HCT116 (cell line): ENCODE measurements around the gene GOLT1B. TPM values are rescaled to one million over a fixed set of nuclear protein-coding genes. Genes with fewer than 3 reads are reported as not detected.

Source experiments
- ATAC-seq: fragments of 200-7000 bp; cut with Tn5 transposase; 2 replicates; pipeline ENCODE4 v1.9.1; 2020; ENCODE audit warnings: mild to moderate bottlenecking, moderate library complexity
- BruUV-seq: library from RNA; stranded (reverse); fragments of 400-500 nt; replicated peaks from 2 replicates; lab custom pipeline; 2021; lab: Mats Ljungman, UMichigan
- CTCF ChIA-PET: fragments of 300-600 bp; sonication (Branson Sonifier 250); formaldehyde crosslinking; loops from one replicate; lab custom pipeline; 2021; ENCODE audit warnings: antibody characterized with exemption; lab: Charles Lee
- POLR2A ChIA-PET: fragments of 300-600, 350-600 bp; sonication (Branson Sonifier 250); formaldehyde crosslinking; loops from one replicate; lab custom pipeline; 2021; ENCODE audit warnings: antibody characterized with exemption; lab: Charles Lee
- RAD21 ChIA-PET, 2 experiments: fragments of 300-600 bp; sonication (Branson Sonifier 250); formaldehyde crosslinking; loops; one replicate each; lab custom pipeline; 2023; ENCODE audit warnings: low total read pairs in 2 of 2; ENCODE audit not compliant: uncharacterized antibody in 2 of 2, unreplicated experiment in 2 of 2, low non-redundant PET in 1 of 2; lab: Charles Lee
- DNase-seq: peaks from one replicate; pipeline ENCODE4 v3.0.0-alpha.2; 2010; ENCODE audit warnings: low read depth, low spot score
- H2AFZ ChIP-seq: fragments of 200-600 bp; shearing (Covaris generic), sonication (generic); 2 replicates; pipeline ENCODE4 v1.6.1; 2017; ENCODE audit warnings: low read depth, mixed run types, mixed read lengths, antibody characterized with exemption, low read length; ENCODE audit not compliant: poor library complexity, severe bottlenecking
- H3K27ac ChIP-seq: 2 replicates; pipeline ENCODE4 v1.5.1; 2012; ENCODE audit warnings: low read depth, low read length
- H3K27me3 ChIP-seq: fragments of 200-600 bp; sonication (generic); 2 replicates; pipeline ENCODE4 v1.6.1; 2016; ENCODE audit warnings: mixed run types, low read length, mixed read lengths; ENCODE audit not compliant: insufficient read depth
- H3K36me3 ChIP-seq, 2 experiments: fragments of 200-500 bp in 1 of 2; fragments of 200-600 bp in 1 of 2; sonication (Bioruptor generic) in 1 of 2; sonication (generic) in 1 of 2; 2 replicates each; pipeline versions ENCODE4 v1.5.1 to v1.6.1; 2014 to 2016; ENCODE audit warnings: low read length in 2 of 2, inconsistent platforms in 1 of 2, mixed read lengths in 1 of 2, mixed run types in 1 of 2; ENCODE audit not compliant: insufficient read depth in 2 of 2, control insufficient read depth in 1 of 2
- H3K4me1 ChIP-seq, 2 experiments: fragments of 200-600 bp in 1 of 2; sonication (generic) in 1 of 2; 2 replicates each; pipeline versions ENCODE4 v1.5.1 to v1.6.1; 2012 to 2017; ENCODE audit warnings: low read length in 2 of 2, inconsistent platforms in 1 of 2, mild to moderate bottlenecking in 1 of 2, mixed read lengths in 1 of 2, mixed run types in 1 of 2, moderate library complexity in 1 of 2; ENCODE audit not compliant: insufficient read depth in 2 of 2, control insufficient read depth in 1 of 2
- H3K4me2 ChIP-seq: fragments of 200-600 bp; sonication (generic); 2 replicates; pipeline ENCODE4 v1.6.1; 2017; ENCODE audit warnings: mixed run types, low read length, mixed read lengths
- H3K4me3 ChIP-seq, 2 experiments: fragments of 200-600 bp in 1 of 2; sonication (generic) in 1 of 2; replicated peaks in 1 of 2; 2 replicates each; pipeline ENCODE4 v1.5.1; 2011 to 2016; ENCODE audit warnings: low read length in 2 of 2, control low read depth in 1 of 2, low read depth in 1 of 2, mild to moderate bottlenecking in 1 of 2, mixed read lengths in 1 of 2, mixed run types in 1 of 2
- H3K79me2 ChIP-seq: fragments of 200-600 bp; sonication (generic); 2 replicates; pipeline ENCODE4 v1.6.1; 2017; ENCODE audit warnings: mild to moderate bottlenecking, mixed run types, low read length, moderate library complexity, mixed read lengths; ENCODE audit not compliant: insufficient read depth
- H3K9ac ChIP-seq: fragments of 200-600 bp; sonication (generic); 2 replicates; pipeline ENCODE4 v1.6.1; 2016; ENCODE audit warnings: low read length, mixed read lengths
- H3K9me2 ChIP-seq: fragments of 200-600 bp; sonication (generic), shearing (Covaris generic); 2 replicates; pipeline ENCODE4 v1.6.1; 2017; ENCODE audit warnings: mixed run types, mild to moderate bottlenecking, moderate library complexity; ENCODE audit not compliant: insufficient read depth
- H3K9me3 ChIP-seq, 2 experiments: fragments of 200-500 bp in 1 of 2; fragments of 200-600 bp in 1 of 2; sonication (Bioruptor generic) in 1 of 2; sonication (generic) in 1 of 2; 2 replicates each; pipeline ENCODE4 v1.6.1; 2014 to 2017; ENCODE audit warnings: low read length in 2 of 2, mixed read lengths in 2 of 2, inconsistent platforms in 1 of 2, low read depth in 1 of 2, mild to moderate bottlenecking in 1 of 2, mixed run types in 1 of 2, moderate library complexity in 1 of 2; ENCODE audit not compliant: control insufficient read depth in 1 of 2, insufficient read depth in 1 of 2
- H4K20me1 ChIP-seq: fragments of 200-600 bp; sonication (generic), shearing (Covaris generic); 2 replicates; pipeline ENCODE4 v1.6.1; 2017; ENCODE audit warnings: mixed run types, mild to moderate bottlenecking, moderate library complexity; ENCODE audit not compliant: insufficient read depth
- CBX3 ChIP-seq: IDR thresholded peaks from 2 replicates; pipeline ENCODE4 v1.6.1; 2012; ENCODE audit warnings: low read depth
- CEBPB ChIP-seq: IDR thresholded peaks from 2 replicates; pipeline ENCODE4 v1.6.1; 2012; ENCODE audit warnings: low read depth
- CTCF ChIP-seq, 3 experiments: fragments of 200-600 bp in 1 of 3; sonication (generic) in 1 of 3; IDR thresholded peaks in 2 of 3; conservative IDR thresholded peaks in 1 of 3; 2 replicates each; pipeline ENCODE4 v1.5.1; 2012 to 2017; ENCODE audit warnings: low read depth in 2 of 3, low read length in 2 of 3, antibody characterized with exemption in 1 of 3, borderline replicate concordance in 1 of 3, control low read depth in 1 of 3, mild to moderate bottlenecking in 1 of 3, mixed read lengths in 1 of 3, mixed run types in 1 of 3, moderate library complexity in 1 of 3; ENCODE audit not compliant: insufficient read depth in 1 of 3
- EGR1 ChIP-seq: IDR thresholded peaks from 2 replicates; pipeline ENCODE4 v1.6.1; 2012; ENCODE audit warnings: low read depth
- EZH2phosphoT487 ChIP-seq: fragments of 200-600 bp; IDR thresholded peaks from 2 replicates; pipeline ENCODE4 v1.6.1; 2018; ENCODE audit warnings: antibody characterized with exemption, borderline replicate concordance
- JUND ChIP-seq: IDR thresholded peaks from 2 replicates; pipeline ENCODE4 v1.6.1; 2012
- MAX ChIP-seq: IDR thresholded peaks from 2 replicates; pipeline ENCODE4 v1.6.1; 2012
- POLR2AphosphoS5 ChIP-seq: IDR thresholded peaks from 2 replicates; pipeline ENCODE4 v1.6.1; 2011; ENCODE audit warnings: mild to moderate bottlenecking, low read depth, low read length, moderate library complexity
- RAD21 ChIP-seq: IDR thresholded peaks from 2 replicates; pipeline ENCODE4 v1.6.1; 2012; ENCODE audit warnings: low read depth, mild to moderate bottlenecking
- REST ChIP-seq: IDR thresholded peaks from 2 replicates; pipeline ENCODE4 v1.6.1; 2012; ENCODE audit warnings: low read depth
- SIN3A ChIP-seq: IDR thresholded peaks from 2 replicates; pipeline ENCODE4 v1.6.1; 2012; ENCODE audit warnings: low read depth
- SRF ChIP-seq: IDR thresholded peaks from 2 replicates; pipeline ENCODE4 v1.6.1; 2012; ENCODE audit warnings: low read depth
- TCF7L2 ChIP-seq: IDR thresholded peaks from 2 replicates; pipeline ENCODE4 v1.7.0; 2011; ENCODE audit warnings: borderline replicate concordance, inconsistent platforms; ENCODE audit not compliant: insufficient read depth, insufficient read length; ENCODE audit errors: extremely low read depth
- YY1 ChIP-seq: IDR thresholded peaks from 2 replicates; pipeline ENCODE4 v1.6.1; 2011; ENCODE audit warnings: low read length, low read depth, moderate library complexity, mild to moderate bottlenecking; ENCODE audit not compliant: insufficient replicate concordance; ENCODE audit errors: extremely low read depth
- ZNF274 ChIP-seq: fragments of 200-500 bp; sonication (Bioruptor generic); IDR thresholded peaks from 2 replicates; pipeline ENCODE4 v1.6.1; 2014; ENCODE audit warnings: mild to moderate bottlenecking, low read depth, low read length, inconsistent platforms
- intact Hi-C: fragments of 100-400 bp; cut with micrococcal nuclease; formaldehyde crosslinking; loops from 2 replicates; pipeline ENCODE4 v1.10.0; 2022
- total RNA-seq: library from RNA; stranded (reverse); gene quantifications from one replicate; pipeline ENCODE4 v1.2.1, GENCODE V29; 2021; ENCODE audit not compliant: unreplicated experiment

Gene GOLT1B
- total RNA-seq, 1 experiment from 2014 or later: 43.5 TPM

GRCh38 chr12:21472197-21472823 is 29.3 kb upstream of the GOLT1B start:
- Histone ChIP-seq H3K9ac (no peak overlapping the region), H3K4me1 (no peaks in the 10 kb centered on the region), H3K27ac (no peak overlapping the region), H3K36me3 (peaks cover 4 to 9% of the 10 kb centered on the region in 2 experiments), H4K20me1 (no peaks in the 10 kb centered on the region), H3K4me3 (no peak overlapping the region), H3K4me2 (no peak overlapping the region), H2AFZ (no peak overlapping the region), H3K27me3 (no peaks in the 10 kb centered on the region), H3K9me3 (no peaks in the 10 kb centered on the region), H3K79me2 (no peaks in the 10 kb centered on the region), H3K9me2 (no peaks in the 10 kb centered on the region)
- ATAC-seq (no peak), DNase-seq (no peak)
- TF ChIP-seq POLR2AphosphoS5 (0 out of 2 replicates have a peak, but pooled peaks have one; percentile 18), TCF7L2 (no peak)
- ChIA-PET CTCF (no interaction called here), POLR2A (no interaction called here), RAD21 (no interaction called here)
- BruUV-seq: no TSS peak
- intact Hi-C loops: no loop called here

GRCh38 chr12:21475552-21475951 is 26.0 kb upstream of the GOLT1B start:
- no peaks in the 10 kb centered on the region for H3K79me2 ChIP-seq
- H3K9ac ChIP-seq: no peak overlapping the region
- RAD21 ChIA-PET: no interaction called here
- no TSS peak for BruUV-seq
- no peaks in the 10 kb centered on the region for H3K4me1 ChIP-seq
- H3K27ac ChIP-seq: no peak overlapping the region
- CTCF ChIA-PET: no interaction called here
- no peaks in the 10 kb centered on the region for H3K9me3 ChIP-seq
- POLR2A ChIA-PET: no interaction called here
- no peak overlapping the region for H3K4me3 ChIP-seq
- H4K20me1 ChIP-seq: no peaks in the 10 kb centered on the region
- H3K27me3 ChIP-seq: no peaks in the 10 kb centered on the region
- peaks cover 4 to 5% of the 10 kb centered on the region in 2 experiments for H3K36me3 ChIP-seq
- no peak for ATAC-seq
- no peak overlapping the region for H2AFZ ChIP-seq
- H3K4me2 ChIP-seq: no peak overlapping the region
- H3K9me2 ChIP-seq: no peaks in the 10 kb centered on the region
- DNase-seq: no peak
- TF ChIP-seq CBX3 (no peak), YY1 (no peak), REST (no peak), TCF7L2 (no peak), ZNF274 (no peak), MAX (no peak), EZH2phosphoT487 (no peak), SRF (no peak), RAD21 (no peak), CTCF (IDR thresholded peaks at IDR 0.05 in 2 of 3, conservative IDR thresholded peaks at IDR 0.05 in 1 of 3; ENCODE audit: borderline replicate concordance in 1 of 3, insufficient read depth in 1 of 3, low read depth in 2 of 3, low read length in 2 of 3) (no peak), SIN3A (no peak), EGR1 (no peak), CEBPB (no peak), JUND (no peak)
- intact Hi-C loops: no loop called here
